ENCODE results near the gene INPP5F.
"Not testable (repeated sequence)": the region's sequence is repeated elsewhere in the genome, so short reads cannot be mapped to it uniquely, and the experiment has no call there.

The INPP5F gene

DNA sequence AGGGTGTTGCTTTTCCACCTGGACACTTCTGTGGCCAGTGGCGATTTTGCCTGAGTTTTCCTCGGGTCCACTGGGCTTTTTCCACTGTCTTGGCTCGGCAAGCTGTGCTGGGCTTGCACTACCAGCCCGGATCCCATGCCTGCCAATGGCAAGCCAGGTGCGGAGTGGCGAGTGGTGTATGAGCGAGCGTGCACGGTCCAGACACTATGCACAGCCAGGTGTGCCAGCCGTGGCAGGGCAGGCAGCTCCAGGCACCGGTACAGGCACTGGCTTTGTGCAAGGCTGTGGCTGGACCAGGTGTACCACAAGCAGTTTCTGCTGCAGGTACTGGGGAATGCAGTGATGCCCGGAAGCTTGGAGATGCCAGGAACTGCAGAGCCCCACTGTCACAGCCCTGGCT, 22.1 kb downstream of the INPP5F start:
- no peak for DNase-seq

DNA sequence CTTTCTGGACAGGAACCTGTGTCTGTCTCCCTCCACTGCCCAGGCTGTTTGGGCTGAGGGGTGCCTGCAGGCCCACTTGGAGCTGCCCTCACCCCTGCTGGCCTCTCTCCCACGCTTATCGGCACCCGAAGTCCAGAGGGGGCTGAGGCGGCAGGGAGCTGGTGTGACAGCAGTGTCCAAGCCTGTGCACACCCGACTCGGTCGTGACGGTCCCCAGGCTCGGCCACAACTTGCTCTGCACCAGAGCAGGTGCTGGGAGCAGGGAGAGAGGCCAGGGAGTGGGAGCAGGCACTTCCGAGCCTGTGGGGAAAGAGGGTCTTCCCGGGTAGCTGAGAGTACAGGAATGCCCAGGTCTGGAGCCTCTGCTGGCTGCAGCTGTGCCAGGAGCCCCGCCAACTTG, 23.0 kb downstream of the INPP5F start:
- no peak for DNase-seq

DNA sequence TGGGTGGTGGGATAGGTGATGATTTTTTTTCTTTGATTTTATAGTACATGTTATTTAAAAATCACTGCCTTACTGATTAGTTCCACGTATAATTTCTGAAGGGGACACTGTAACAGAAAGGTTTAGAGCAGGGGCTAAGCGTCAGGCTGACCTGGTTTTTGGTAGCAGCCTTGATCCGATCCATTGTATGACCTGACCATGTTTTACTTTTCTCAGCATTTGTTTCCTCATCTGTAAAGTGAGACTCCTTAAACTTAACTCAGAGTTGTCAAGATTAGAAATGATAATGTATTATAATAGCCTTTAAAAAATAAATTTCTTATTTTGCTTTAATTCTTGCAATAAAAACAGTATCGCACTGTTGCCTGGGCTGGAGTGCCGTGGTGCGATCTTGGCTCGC, 23.6 kb downstream of the INPP5F start:
- no peak for DNase-seq

DNA sequence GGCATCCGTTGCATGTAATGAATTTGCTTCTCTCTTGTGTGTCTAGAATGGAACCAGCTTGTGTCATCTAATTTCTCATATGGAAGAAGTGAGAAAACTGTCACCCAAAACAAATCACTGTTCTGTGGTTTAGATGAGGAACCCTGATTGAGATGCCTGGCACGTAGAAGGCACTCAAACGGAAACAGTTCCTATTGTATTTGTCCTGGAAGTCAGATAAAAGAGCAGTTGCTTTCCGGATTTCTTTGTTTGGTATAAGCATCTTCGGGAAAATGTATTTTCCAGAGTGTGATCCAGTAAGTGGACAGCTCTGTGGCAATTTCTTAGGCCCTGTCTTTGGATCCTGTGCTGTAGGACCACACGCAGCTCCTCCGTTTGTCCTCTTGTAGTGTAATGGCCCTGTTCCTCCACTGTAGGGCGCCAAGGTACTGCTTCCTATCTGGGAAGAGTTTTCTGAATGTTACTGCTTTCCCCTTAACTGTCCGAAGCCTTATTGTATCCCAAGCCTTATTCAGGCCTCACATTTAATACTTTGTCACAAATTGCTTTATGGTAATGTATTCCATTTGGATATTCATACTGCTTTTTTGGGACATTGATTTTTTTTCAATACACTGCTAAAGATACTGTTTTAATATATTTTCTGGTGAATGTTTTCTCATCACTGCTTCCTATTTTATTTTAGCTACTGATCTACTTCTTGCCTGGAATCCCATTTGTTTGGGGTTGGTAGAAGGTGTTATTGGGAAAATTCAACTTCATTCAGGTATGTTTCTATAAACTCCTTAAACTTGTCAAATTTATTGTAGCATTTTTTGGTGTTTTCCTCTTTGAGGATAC, 24.8 kb downstream of the INPP5F start:
- DNase-seq = peak in 1 of 2 experiments; percentile 42

DNA sequence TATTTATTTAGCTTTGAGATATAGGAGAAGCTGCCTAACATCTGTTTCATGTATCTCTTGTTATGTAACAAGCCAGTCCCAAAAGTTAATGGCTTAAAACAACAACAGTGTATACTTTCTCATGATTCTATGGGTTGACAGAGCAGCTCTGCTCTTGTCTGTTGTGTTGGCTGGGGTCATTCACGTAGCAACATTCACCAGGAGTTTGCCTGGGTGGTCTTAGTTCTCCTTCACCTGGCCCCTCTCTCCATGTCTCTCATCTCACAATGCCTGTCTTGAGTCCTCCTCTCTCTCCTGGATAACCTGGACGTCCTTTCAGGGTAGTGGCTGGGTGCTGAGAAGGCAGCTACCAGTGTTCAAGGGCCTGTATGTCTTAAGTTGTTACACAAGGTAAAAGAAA, 27.5 kb downstream of the INPP5F start:
- no peak for DNase-seq

DNA sequence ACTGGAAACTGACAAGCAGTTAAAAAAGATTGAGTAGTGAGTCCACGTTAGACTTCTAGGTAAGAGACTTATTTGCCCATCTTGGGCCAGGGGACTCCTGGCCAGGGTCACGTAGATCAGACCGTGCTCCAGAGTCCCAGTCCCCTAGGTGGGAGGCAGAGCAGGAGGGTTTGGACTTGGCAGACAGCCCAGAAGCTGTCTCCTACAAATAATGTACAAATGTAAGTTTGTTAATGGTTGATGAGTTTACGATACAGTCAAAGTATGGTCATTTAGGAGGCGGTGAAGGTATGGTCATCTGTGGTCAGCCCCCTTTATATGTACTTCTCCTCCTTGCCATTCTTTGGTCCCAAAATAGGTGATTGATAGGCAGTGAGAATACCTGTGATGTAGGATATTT, 28.2 kb downstream of the INPP5F start:
- no peak for DNase-seq

DNA sequence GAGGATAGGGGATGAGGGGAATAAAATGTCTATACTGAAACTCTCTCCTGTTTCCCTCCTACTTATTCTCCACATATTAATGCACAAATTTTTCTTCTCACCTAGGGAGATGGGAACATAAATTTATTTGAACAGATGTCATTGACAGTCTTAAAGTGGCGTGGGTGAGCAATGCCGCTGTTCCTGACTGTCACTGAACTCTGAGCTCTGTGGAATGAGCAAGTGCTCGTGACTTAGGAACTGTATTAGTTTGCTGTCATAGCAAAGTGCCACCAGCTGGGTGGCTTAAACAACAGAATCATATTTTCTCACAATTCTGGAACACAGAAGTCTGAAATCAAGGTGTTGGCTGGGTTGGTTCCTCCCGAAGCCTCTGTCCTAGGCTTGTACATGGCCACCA, 29.1 kb downstream of the INPP5F start:
- DNase-seq = no peak

DNA sequence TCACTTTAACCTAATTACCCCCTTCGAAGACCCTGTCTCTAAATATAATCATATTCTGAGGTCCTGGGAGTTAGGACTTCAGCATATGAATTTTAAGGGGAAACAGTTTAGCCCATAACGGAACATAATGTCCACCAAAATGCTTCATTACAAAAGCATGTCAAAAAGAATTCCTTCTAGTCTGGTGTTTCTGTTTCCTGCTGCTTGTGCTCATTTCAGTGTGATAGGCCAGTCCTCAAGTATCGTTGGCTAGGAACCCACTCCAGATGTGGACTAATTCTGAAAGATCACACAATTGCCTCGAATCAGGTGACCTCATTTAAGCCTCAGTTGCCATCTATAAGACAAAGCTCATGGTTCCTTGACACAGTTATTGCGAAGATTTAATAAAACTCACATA, 29.6 kb downstream of the INPP5F start:
- DNase-seq = no peak

DNA sequence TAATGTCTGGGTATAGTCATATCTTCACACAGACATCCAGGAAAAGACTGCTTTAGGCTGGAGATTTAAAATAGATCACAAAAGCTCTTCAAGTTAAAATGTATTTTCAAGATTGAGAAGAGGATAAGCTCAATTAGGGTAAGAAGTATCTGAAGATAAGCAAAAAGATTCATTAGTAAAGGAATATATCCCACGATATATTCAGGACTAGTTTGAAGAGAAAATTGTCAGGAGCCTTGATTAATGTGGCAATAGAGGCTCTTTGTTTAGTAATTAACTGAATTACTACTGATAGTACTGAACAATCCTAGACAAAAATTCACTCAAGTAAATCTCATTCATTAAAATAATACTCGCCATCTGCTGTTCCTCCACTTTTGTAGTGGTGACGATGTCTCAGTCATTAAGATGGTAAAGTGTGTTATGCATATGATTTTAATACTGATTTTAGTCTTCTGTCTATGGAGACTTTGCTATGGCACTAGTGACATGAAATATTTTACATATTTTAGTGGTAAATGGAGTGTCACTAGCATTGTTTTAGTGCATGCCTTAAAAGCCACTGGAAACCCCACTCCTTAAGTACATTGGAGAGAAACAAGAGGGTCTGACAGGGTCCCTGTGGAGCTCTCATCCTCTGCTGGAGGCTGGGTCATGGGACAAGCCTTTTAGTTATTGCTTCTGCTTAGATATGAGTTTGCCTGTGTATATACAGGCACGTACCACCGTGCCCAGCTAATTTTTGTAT, 32.8 kb downstream of the INPP5F start:
- no peak for DNase-seq

DNA sequence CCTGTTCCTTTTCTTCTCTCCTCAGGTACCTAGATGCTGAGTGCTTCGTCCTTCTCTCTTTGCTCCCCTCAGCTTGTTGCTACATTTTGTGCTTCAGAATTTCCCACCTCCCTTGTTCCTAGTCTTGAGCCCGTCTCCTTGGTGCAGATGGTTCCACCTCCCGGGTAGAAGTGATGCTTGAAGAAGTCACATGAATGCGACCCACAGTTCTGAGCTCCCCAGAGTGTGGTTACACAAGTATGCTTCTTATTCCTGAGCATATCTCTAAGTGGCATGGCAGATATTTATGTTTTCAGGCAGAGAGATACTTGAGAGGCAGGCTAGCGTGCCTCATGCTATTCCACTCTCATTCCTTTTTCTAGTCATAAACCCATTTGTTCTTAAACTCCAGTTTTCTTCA, 34.0 kb downstream of the INPP5F start:
- DNase-seq = no peak

DNA sequence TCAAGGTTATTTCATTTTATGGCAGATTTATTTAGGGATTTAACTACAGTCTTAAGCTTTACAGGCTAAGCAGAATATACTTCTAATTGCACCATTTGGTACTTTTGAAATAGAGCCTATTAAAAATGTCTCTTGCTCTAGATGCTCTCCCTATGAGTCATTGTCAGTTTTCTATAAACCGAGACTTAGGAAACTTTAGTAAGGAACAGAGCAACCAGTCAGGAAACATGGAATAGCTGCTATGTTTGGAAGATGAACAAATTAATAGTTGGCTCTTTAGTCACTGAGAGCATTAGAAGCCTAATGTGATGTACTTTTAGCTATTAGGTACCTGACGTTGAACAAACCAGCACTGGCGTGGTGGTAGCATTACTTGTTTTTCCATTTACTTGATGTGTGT, 35.3 kb downstream of the INPP5F start:
- DNase-seq = no peak

DNA sequence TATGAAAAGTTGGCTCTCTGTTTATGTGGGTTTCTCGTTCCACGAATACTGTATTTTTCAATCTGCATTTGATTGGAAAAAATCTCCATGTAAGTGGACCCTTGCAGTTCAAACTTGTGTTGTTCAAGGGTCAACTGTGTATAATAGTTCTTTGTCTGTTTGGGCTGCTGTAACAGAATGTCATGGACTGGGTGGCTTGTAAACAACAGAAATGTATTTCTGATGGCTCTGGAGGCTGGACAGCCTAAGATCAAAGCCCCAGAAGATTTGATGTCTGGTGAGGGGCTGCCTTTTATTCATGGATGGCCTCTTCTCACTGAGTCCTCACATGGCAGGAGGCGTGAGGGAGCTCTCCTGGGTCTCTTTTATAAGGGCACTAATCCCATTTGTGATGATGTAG, 36.2 kb downstream of the INPP5F start:
- DNase-seq = no peak

DNA sequence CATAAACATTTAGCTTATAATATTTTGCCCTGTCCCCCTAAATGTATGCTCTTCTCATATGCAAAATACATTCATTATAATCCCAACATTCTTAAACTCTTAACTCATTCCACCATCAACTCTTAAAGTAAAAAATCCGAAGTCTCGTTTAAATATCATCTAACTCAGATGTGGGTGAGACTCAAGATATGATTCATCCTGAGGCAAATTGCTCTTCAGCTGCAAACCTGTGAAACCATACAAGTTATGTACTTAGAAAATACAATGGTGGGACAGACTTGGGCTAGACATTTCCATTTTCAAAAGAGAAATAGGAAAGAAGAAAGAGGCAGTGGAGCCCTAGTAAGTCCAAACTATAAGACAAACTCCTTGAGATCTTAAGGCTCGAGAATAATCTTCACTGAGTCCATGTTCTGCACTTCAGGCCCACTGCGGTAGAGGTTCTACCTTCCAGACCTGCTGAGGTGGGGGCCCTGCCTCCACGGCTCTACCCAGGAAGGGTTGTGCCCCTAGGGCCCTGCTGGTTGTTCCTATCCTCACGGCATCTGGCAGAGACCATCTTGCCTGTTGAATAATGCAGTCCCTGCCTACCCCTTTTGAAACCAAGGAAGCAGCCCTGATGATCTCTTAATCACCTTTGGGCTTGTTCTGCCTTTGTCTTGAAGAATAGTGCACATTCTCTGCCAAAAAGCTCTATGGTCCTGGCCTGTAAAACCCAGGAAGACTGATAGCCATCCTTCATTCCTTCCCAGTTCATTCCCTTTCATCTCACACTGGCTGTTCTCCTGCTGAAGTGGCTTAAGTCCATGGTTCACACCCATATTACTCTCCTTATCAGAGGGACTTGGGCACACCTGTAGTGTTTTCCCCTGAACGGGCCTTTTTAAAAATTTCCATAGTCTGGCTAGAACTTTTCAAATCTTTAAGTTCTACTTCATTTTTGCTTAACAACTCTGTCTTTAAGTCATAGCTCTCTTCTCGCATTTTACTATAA, 37.3 kb downstream of the INPP5F start:
- DNase-seq = no peak

DNA sequence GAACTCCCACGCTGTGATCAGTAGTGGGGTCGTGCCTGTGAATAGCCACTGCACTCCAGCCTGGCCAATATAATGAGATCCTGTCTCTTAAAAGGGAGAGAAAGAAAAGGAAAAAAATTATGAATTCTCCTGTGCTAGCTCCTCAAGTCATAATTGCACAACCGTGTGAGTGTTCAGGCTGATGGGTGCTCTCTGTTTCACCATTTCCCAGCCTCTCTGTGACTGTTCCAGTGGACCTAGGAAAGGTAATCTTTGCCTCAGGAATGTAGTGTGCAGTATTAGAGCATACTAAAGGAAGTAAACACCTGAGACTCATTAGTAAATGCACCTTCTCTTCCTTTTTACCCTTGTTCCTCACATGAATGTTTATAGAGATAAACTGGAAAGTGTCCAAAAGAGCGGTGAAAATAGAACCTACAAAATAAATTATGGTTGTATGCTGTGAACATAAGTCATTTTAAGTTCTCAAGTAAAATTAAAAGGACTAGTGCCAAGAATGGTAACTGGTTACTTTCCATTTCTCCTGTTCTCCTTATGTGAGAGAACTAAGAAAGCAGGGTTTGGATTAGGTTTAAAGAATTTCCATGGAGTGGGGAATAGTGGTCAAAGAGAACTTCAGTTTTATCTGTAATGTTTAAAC, 42.7 kb downstream of the INPP5F start:
- DNase-seq = no peak

DNA sequence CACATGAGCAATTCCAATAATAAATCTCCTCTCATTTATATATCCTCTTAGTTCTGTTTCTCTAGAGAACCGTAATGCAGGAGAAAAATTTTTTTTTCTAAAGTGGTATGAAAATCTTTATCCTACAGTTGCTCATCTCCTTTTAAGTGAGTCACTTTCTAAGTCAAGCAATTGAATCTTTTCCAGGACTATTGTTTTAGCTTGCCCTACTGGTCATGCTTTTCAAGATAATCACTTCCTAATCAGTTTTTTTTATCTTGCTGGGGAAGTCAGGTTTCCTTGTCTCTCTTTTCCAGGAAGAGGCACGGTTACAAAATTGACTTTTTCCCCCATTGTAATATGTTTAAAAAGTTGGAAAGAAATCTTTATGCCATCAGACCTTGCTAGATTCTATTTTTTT, 44.0 kb downstream of the INPP5F start:
- DNase-seq = no peak

DNA sequence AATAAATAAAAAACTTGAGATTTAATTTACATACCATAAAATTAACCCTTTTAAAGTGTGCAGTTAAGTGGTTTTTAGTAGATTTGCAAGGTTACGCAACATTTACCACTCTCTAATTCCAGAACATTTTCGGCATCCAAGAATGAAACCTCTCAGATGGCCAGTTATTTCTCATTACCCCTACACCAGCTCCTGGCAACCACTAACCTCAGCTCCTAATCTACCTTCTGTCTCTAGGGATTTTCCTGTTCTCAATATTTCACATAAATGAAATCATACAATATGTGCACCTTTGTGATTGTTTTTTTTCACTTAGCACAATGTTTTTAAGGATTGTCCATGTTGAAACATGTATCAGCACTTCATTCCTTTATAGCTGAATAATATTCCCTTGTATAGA, 45.1 kb downstream of the INPP5F start:
- no peak for DNase-seq

DNA sequence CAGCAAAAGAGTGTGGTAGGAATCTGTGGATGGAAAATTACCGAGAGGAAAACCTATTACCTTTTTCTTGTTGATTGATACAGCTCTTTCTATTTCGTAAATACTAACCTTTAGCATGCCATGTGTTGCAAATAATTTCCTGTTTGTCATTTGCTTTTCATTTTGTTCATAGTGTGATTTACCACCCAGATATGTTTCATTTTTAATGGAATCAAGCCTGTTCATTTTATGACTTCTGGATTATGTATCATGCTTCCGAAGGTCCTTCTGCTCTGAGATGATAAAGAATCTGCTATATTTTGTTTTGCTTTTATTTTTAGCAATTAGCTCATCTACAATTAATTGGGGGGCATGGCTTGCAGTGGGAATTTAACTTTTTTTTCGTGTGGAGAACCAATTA, 46.5 kb downstream of the INPP5F start:
- DNase-seq = no peak

DNA sequence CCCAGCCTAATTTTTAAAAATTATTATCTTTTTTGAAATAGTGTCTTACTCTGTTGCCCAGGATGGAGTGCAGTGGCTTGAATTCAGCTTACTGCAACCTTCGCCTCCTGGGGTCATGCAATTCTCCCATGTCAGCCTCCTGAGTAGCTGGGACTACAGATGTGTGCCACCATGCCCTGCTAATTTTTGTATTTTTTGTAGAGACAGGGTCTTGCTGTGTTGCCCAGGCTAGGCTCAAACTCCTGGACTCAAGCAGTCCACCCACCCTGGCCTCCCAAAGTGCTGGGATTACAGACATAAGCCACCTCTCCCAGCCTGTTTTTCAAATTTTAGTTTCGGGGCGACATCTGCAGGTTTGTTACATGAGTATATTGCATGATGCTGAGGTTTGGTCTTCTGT, 47.2 kb downstream of the INPP5F start:
- not testable (repeated sequence) for DNase-seq

DNA sequence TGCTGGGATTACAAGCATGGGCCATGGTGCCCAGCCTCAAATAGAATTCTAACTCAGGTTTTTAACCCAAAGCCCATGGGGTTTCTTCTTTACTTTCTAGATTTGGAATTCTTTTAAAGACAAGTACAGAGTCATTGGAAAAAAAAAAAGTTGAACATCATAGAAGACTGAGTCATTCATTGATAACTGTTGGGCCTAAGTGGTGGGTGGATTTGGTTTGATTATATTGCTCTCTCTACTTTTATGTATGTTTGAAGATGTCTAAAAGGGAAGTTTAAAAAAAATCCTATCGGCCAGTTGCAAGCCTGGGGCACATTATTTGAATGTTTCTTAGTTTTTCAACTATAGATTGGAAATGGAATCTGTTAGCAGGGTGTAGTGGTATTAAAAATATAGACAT, 49.7 kb downstream of the INPP5F start:
- no peak for DNase-seq

DNA sequence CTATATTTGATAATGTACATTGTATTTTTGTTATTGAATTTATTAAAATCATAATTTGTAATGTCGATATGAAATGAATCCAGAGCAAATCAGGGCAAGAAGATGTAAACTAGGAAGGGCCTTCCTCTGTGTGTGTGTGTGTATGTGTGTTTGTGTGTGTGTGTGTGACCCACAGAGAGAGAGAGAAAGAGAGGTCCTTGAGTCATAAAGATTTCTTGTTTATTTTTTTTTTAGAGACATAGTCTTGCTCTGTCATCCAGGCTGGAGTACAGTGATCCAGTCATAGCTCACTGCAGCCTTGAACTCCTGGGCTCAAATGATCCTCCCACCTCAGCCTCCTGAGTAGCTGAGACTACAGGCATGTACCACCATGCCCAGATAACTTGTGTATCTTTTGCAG, 50.7 kb downstream of the INPP5F start:
- no peak for DNase-seq

DNA sequence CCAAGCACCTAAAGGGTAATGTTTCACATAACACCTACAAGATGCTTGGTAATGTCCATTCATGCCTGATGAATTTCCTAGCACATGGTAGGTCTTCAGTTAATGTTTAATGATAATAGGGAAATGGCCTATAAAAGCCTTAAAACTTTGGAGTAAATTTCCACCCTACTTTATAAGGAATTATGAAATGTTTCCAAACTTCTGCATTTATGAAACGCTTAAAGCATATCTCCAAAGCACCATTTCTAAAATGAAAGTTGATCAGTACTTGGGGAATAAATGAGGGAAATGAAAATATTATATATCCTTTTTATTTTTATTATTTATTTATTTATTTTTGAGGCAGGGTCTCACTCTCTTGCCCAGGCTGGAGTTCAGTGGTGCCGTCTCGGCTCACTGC, 51.8 kb downstream of the INPP5F start:
- no peak for DNase-seq

DNA sequence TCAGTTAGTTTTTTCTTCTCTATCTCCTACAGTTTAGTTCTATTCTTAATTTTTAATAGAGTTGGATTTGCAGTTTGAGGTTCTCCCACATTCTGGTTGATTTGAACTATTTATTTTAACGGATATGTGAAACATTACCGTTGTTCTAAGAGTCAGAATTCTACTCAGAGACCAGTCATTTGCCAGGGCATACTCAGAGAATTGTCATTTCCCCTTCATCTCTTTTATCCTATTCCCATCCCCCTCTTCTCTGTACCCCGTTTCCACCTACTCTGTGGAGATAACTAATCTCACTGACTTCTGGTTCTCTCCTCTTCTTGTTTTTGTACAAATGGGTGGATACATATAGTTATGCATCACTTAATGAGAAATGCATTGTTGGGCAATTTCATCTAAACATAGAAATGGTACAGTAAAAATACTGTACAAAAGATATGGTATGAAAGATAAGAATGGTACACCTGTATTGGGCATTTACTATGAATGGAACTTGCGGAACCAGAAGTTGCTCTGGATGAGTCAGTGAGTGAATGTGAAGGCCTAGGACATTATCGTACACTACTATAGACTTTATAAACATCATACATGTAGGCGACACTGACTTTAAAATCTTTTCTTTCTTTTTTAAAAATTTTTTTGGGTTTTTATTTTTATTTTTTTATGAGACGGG, 53.1 kb downstream of the INPP5F start:
- DNase-seq = no peak
